ENCODE results near the gene TMEM151B.

DNA sequence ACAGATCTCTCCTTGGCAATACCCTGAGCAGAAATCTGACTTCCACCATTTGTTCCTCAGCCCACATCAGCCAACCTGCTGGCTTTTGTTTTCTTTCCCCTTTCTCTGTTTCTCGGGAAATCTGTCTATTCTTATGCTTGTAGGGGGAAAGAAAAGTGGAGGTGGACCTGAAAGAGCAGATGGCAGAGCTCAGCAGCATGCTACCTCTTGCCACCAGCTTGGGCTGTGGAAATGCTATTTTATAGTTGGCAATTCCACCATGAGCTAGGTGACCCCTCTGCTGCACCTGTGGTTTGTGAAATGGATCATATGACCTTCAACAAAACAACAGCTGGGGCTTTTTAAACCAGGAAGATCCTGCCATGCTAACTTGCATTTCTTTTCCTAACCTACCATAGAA lies 65.4 kb downstream of the TMEM151B start:
- TF ChIP-seq SUZ12 (IDR thresholded peaks at IDR 0.05; ENCODE audit: extremely low read depth, insufficient read depth, insufficient read length) (no peak), ZNF274 (IDR thresholded peaks at IDR 0.05; ENCODE audit: low read depth, low read length) (no peak), YY1 (IDR thresholded peaks at IDR 0.05; ENCODE audit: insufficient read depth, insufficient read length) (no peak)
